IPS-NIHi7 (cell line): Measurements from ENCODE around the gene SYNDIG1.

Experiments
- DNase-seq: peaks from one replicate; pipeline ENCODE4 v3.0.0; 2012; ENCODE audit warnings: mixed read lengths; ENCODE audit errors: extremely low spot score

The SYNDIG1 gene

GRCh38 chr20:24560571-24561491 is 91.4 kb downstream of the SYNDIG1 start:
- no peak for DNase-seq

- DNase-seq, result no peak
These were observed 96.5 kb downstream of the SYNDIG1 start for GRCh38 chr20:24565835-24566351.

GRCh38 chr20:24566656-24567055 is 97.2 kb downstream of the SYNDIG1 start:
- DNase-seq, result no peak

GRCh38 chr20:24567508-24567907 is 98.1 kb downstream of the SYNDIG1 start:
- DNase-seq, result no peak

- no peak for DNase-seq
These were observed 99.4 kb downstream of the SYNDIG1 start for GRCh38 chr20:24568842-24569241.

GRCh38 chr20:24571159-24571558 is 101.7 kb downstream of the SYNDIG1 start:
- DNase-seq, result no peak

- no peak for DNase-seq
These were observed 102.7 kb downstream of the SYNDIG1 start for GRCh38 chr20:24572140-24572539.

GRCh38 chr20:24572862-24573261 is 103.4 kb downstream of the SYNDIG1 start:
- no peak for DNase-seq

- DNase-seq, result no peak
These were observed 104.1 kb downstream of the SYNDIG1 start for GRCh38 chr20:24573557-24573956.

GRCh38 chr20:24574307-24574706 is 104.9 kb downstream of the SYNDIG1 start:
- DNase-seq, result no peak

GRCh38 chr20:24574797-24575196 is 105.4 kb downstream of the SYNDIG1 start:
- DNase-seq, result no peak

- DNase-seq, result no peak
These were observed 106.4 kb downstream of the SYNDIG1 start for GRCh38 chr20:24575811-24576210.

GRCh38 chr20:24576447-24576846 is 107.0 kb downstream of the SYNDIG1 start:
- DNase-seq, result no peak

GRCh38 chr20:24577271-24577909 is 108.0 kb downstream of the SYNDIG1 start:
- DNase-seq, result no peak

GRCh38 chr20:24578567-24579415 is 109.4 kb downstream of the SYNDIG1 start:
- no peak for DNase-seq

GRCh38 chr20:24579475-24579874 is 110.0 kb downstream of the SYNDIG1 start:
- DNase-seq, result no peak

- DNase-seq, result no peak
These were observed 110.6 kb downstream of the SYNDIG1 start for GRCh38 chr20:24580006-24580405.

GRCh38 chr20:24580855-24581254 is 111.4 kb downstream of the SYNDIG1 start:
- no peak for DNase-seq

GRCh38 chr20:24581443-24582170 is 112.2 kb downstream of the SYNDIG1 start:
- DNase-seq, result no peak

GRCh38 chr20:24582373-24583168 is 113.1 kb downstream of the SYNDIG1 start:
- no peak for DNase-seq
